ENCODE results near the gene RBM43.
"Not testable (repeated sequence)": the region's sequence is repeated elsewhere in the genome, so short reads cannot be mapped to it uniquely, and the experiment has no call there.

- not testable (repeated sequence) for TF ChIP-seq CTCF (IDR thresholded peaks at IDR 0.05 in 4 of 5, conservative IDR thresholded peaks at IDR 0.05 in 1 of 5); POLR2A (IDR thresholded peaks at IDR 0.05)
Observed at GRCh38 chr2:151233760-151234159, 27.9 kb downstream of the RBM43 start.
